Upper lobe of left lung (tissue), 6 donors: ENCODE data around the gene LCT. TPM values are rescaled to one million over a fixed set of nuclear protein-coding genes. Genes with fewer than 3 reads are reported as not detected.

Experiments
- ATAC-seq, 2 donors: fragments of 200-7000 bp; cut with Tn5 transposase; one replicate each; pipeline ENCODE4 v1.9.1; 2022; ENCODE audit warnings: mild to moderate bottlenecking in 2 of 2, moderate library complexity in 2 of 2; ENCODE audit not compliant: low FRiP score in 2 of 2
- DNase-seq, 2 donors: peaks; one replicate each; pipeline ENCODE4 v3.0.0-alpha.2; 2019 to 2020
- H3K27ac ChIP-seq, 4 donors: fragments of 200-600 bp; sonication (generic); one replicate each; pipeline ENCODE4 v1.5.1; 2016 to 2019
- H3K27me3 ChIP-seq, 4 donors: fragments of 200-600 bp; sonication (generic); one replicate each; pipeline ENCODE4 v1.5.1; 2017 to 2019
- H3K36me3 ChIP-seq, 4 donors: fragments of 200-600 bp; sonication (generic); one replicate each; pipeline ENCODE4 v1.5.1; 2016 to 2019
- H3K4me1 ChIP-seq, 4 donors: fragments of 200-600 bp; sonication (generic); one replicate each; pipeline ENCODE4 v1.5.1; 2018 to 2019
- H3K4me3 ChIP-seq, 4 donors: fragments of 200-600 bp; sonication (generic); one replicate each; pipeline ENCODE4 v1.5.1; 2017 to 2019; ENCODE audit warnings: mild to moderate bottlenecking in 2 of 4, moderate library complexity in 1 of 4
- H3K9me3 ChIP-seq, 4 donors: fragments of 200-600 bp; sonication (generic); one replicate each; pipeline ENCODE4 v1.5.1; 2018 to 2019
- EP300 ChIP-seq, 4 donors: sonication (generic); formaldehyde crosslinking; IDR thresholded peaks; one replicate each; pipeline ENCODE4 v1.5.1; 2017; ENCODE audit warnings: antibody characterized with exemption in 4 of 4, control low read depth in 2 of 4
- POLR2A ChIP-seq, 4 donors: fragments of 450-650 bp; IDR thresholded peaks; one replicate each; pipeline ENCODE4 v1.5.1; 2016 to 2017; ENCODE audit warnings: antibody characterized with exemption in 4 of 4, mild to moderate bottlenecking in 2 of 4
- POLR2AphosphoS5 ChIP-seq, 2 donors: sonication (generic); formaldehyde crosslinking; IDR thresholded peaks; one replicate each; pipeline ENCODE4 v1.5.1; 2017; ENCODE audit warnings: antibody characterized with exemption in 2 of 2
- WGBS, 2 donors: methylation state at CpG; one replicate each; pipeline ENCODE4 v1.1.5; 2017 to 2018; 5-methylcytosine and 5-hydroxymethylcytosine counted together
- total RNA-seq, 6 donors: library from RNA; depleted of rRNA in 4 of 6; stranded (reverse); fragments of >200 nt in 4 of 6; gene quantifications; one replicate each; pipeline versions ENCODE4 v1.1.0 to v1.2.1, GENCODE V29; 2016 to 2021
- TF ChIP-seq, protein P1 (sequence below), 6 experiments: fragments of 450-650 bp in 4 of 6; fragments of 200-600 bp in 2 of 6; sonication (generic) in 2 of 6; IDR thresholded peaks; one replicate each; pipeline ENCODE4 v1.5.1; 2016 to 2019; ENCODE audit warnings: antibody characterized with exemption in 6 of 6
- donor health status: DM: no; HTN: no; CAD: no; lungs with moderate emphysema.
- donor health status: DM: no; HTN: yes; CAD: no; lungs with severe emphysema.

The LCT gene
- total RNA-seq, 6 donors from 2014 or later: 0.03 to 0.20 TPM; not detected in 4

DNA sequence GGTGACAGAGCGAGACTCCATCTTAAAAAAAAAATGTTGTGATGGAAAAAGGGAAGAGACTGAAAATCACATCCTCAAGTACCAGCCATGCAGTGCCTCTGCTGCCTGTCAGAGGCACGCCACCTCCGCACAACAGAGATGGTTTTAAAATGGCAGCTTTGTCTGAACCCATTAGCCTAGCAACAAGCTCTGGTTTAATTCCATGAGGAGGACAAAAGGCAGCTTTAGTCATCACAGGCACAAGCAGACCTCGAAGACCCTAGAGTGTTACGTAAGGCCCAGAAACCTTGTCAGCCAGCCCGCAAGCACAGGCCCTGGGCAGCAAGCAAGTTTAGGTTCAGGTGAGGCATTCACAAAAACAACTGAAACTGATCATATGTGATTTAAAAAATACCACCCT lies 10.4 kb downstream of the LCT start:
- Histone ChIP-seq H3K9me3 (peaks cover 0 to 8% (median 4%) of the 10 kb centered on the region in 4 donors), H3K27me3 (no peaks in the 10 kb centered on the region), H3K27ac (peak overlapping the region in 2 of 4 donors; percentile 31 to 82), H3K4me1 (peaks cover 0 to 19% (median 6%) of the 10 kb centered on the region in 4 donors), H3K36me3 (no peaks in the 10 kb centered on the region), H3K4me3 (no peak overlapping the region)
- WGBS, 2 donors: 93 to 94% methylated on average over 6 of the region's 6 CpGs
- TF ChIP-seq, protein P1, sequence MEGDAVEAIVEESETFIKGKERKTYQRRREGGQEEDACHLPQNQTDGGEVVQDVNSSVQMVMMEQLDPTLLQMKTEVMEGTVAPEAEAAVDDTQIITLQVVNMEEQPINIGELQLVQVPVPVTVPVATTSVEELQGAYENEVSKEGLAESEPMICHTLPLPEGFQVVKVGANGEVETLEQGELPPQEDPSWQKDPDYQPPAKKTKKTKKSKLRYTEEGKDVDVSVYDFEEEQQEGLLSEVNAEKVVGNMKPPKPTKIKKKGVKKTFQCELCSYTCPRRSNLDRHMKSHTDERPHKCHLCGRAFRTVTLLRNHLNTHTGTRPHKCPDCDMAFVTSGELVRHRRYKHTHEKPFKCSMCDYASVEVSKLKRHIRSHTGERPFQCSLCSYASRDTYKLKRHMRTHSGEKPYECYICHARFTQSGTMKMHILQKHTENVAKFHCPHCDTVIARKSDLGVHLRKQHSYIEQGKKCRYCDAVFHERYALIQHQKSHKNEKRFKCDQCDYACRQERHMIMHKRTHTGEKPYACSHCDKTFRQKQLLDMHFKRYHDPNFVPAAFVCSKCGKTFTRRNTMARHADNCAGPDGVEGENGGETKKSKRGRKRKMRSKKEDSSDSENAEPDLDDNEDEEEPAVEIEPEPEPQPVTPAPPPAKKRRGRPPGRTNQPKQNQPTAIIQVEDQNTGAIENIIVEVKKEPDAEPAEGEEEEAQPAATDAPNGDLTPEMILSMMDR (IDR thresholded peaks at IDR 0.05): no peak
- no peak for TF ChIP-seq POLR2AphosphoS5 (IDR thresholded peaks at IDR 0.05)
- TF ChIP-seq EP300 (IDR thresholded peaks at IDR 0.05): no peak
- no peak for TF ChIP-seq POLR2A (IDR thresholded peaks at IDR 0.05)
- DNase-seq (no peak), ATAC-seq (no peak)

DNA sequence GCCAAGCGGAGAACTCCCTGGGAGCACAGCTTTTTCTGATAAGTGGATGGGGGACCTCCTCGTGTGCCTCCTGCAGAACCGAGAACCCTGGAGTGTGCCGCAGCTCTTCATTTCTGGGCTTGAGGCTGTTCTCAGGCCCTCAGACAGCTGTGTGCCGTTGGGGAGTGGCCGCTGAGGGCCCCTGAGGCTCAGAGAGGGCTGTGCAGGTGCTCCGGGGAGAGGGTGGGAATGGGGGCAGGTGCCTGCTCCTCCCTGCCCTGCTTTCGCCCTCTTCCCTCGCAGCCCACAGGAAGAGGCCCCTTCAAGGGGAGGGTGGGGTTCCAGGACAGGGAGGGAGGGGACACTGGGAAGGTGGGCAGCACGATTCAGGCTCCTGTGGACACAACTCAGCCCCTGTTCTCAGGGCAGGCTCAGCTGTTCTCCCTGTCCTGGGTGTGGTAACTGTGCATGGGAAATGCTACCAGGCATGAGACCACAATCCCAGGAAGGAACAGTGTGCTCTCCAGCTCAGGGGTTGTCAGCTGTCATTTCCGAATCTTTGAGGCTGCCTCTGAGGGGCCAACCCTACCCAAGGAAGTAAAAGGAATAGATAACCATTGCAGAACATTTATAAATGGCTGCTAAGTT lies 11.3 kb downstream of the LCT start:
- ATAC-seq: peak; percentile 14 to 15

DNA sequence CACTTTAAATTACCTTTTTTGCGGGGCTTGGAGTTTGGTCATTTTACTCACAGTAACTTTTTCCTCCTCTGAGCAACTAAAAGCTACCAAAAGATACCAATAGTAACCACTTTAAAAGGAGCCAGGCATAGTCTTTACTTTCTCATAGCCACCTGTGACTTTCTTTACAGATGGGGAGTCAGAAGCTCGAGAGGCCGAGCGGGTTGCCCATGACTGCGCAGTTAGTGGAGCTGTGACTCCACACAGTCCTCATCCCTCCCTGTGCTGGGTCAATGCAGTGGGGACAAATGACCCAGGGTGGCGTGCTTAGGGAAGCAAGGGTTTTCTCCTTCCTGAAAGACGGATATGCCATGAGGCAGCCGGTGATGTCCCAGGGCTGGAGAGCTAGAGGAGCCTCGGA lies 11.9 kb downstream of the LCT start:
- TF ChIP-seq POLR2AphosphoS5 (IDR thresholded peaks at IDR 0.05) (no peak), POLR2A (IDR thresholded peaks at IDR 0.05) (no peak), EP300 (IDR thresholded peaks at IDR 0.05) (no peak)
- TF ChIP-seq, protein P1 (IDR thresholded peaks at IDR 0.05): no peak
- Histone ChIP-seq H3K36me3 (no peaks in the 10 kb centered on the region), H3K27me3 (no peaks in the 10 kb centered on the region), H3K9me3 (peaks cover 0 to 8% (median 4%) of the 10 kb centered on the region in 4 donors), H3K27ac (peak overlapping the region; percentile 25 to 82 (median 72)), H3K4me1 (peaks cover 0 to 19% (median 6%) of the 10 kb centered on the region in 4 donors), H3K4me3 (no peak overlapping the region)
- ATAC-seq: peak in 1 of 2 donors; percentile 31
- WGBS, 2 donors: 76 to 79% methylated on average over 9 of the region's 9 CpGs
- DNase-seq: no peak

More for the DNA sequence above, 11.3 kb downstream of the LCT start:
- TF ChIP-seq EP300 (IDR thresholded peaks at IDR 0.05): peak in 1 of 4 donors; percentile 26
- peak in 1 of 2 donors; percentile 52 for TF ChIP-seq POLR2AphosphoS5 (IDR thresholded peaks at IDR 0.05)
- TF ChIP-seq, protein P1 (IDR thresholded peaks at IDR 0.05): no peak
- H3K27me3 ChIP-seq: no peaks in the 10 kb centered on the region
- H3K27ac ChIP-seq: peak overlapping the region; percentile 25 to 82 (median 72)
- H3K9me3 ChIP-seq: peaks cover 0 to 8% (median 4%) of the 10 kb centered on the region in 4 donors
- no peak overlapping the region for H3K4me3 ChIP-seq
- WGBS, 2 donors: 30 to 33% methylated on average over 4 to 11 of the region's 11 CpGs
- peaks cover 0 to 19% (median 6%) of the 10 kb centered on the region in 4 donors for H3K4me1 ChIP-seq
- peak in 1 of 2 donors; percentile 43 for DNase-seq
- no peaks in the 10 kb centered on the region for H3K36me3 ChIP-seq

DNA sequence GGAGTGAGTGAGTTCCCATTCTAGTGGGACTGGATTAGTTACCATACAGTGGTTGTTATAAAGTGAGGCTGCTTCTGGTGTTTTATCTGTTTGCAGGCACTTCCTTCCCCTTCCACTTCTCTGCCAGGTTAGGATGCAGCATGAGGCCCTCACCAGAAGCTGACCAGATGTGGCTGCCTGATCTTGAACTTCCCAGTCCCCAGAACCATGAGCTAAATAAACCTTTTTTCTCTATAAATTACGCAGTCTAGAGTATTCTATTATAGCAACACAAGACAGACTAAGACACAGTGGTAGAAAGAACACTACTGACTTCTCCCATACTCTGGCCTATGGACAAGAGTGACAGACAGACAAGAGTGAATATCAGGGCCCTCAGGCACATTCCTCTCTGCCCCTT lies 14.1 kb downstream of the LCT start:
- WGBS, 2 donors: 83 to 100% methylated on average over 1 of the region's 1 CpG

More for the DNA sequence above, 14.1 kb downstream of the LCT start:
- H3K4me3 ChIP-seq: no peak overlapping the region
- H3K27me3 ChIP-seq: no peaks in the 10 kb centered on the region
- no peak overlapping the region for H3K27ac ChIP-seq
- peaks cover 0 to 19% (median 6%) of the 10 kb centered on the region in 4 donors for H3K4me1 ChIP-seq
- H3K36me3 ChIP-seq: no peaks in the 10 kb centered on the region
- DNase-seq: no peak
- ATAC-seq: no peak
- TF ChIP-seq EP300 (IDR thresholded peaks at IDR 0.05) (no peak), POLR2AphosphoS5 (IDR thresholded peaks at IDR 0.05) (no peak), POLR2A (IDR thresholded peaks at IDR 0.05) (no peak)
- TF ChIP-seq, protein P1 (IDR thresholded peaks at IDR 0.05): no peak
- H3K9me3 ChIP-seq: peaks cover 0 to 8% (median 4%) of the 10 kb centered on the region in 4 donors
